GM12878 (cell line): Measurements from ENCODE around the gene RPP40. TPM values are rescaled to one million over a fixed set of nuclear protein-coding genes. Genes with fewer than 3 reads are reported as not detected.

Experiments used
- ATF7 ChIP-seq: fragments of 450-650 bp; IDR thresholded peaks from 2 replicates; pipeline ENCODE4 v1.6.1; 2016; ENCODE audit warnings: low read depth, mild to moderate bottlenecking
- BMI1 ChIP-seq: fragments of 450-650 bp; IDR thresholded peaks from 2 replicates; pipeline ENCODE4 v1.6.1; 2016; ENCODE audit warnings: mild to moderate bottlenecking, moderate library complexity, borderline replicate concordance
- CREB1 ChIP-seq: IDR thresholded peaks from 2 replicates; pipeline ENCODE4 v1.6.1; 2012; ENCODE audit warnings: low read depth, mild to moderate bottlenecking, inconsistent platforms
- CUX1 ChIP-seq: IDR thresholded peaks from 2 replicates; pipeline ENCODE4 v1.6.1; 2012; ENCODE audit warnings: improper control_type of control experiment, low read depth, low read length; ENCODE audit not compliant: insufficient replicate concordance
- E2F4 ChIP-seq: IDR thresholded peaks from 2 replicates; pipeline ENCODE4 v1.6.1; 2012; ENCODE audit warnings: low read depth, low read length, improper control_type of control experiment
- E4F1 ChIP-seq: fragments of 450-650 bp; IDR thresholded peaks from 2 replicates; pipeline ENCODE4 v1.6.1; 2018; ENCODE audit warnings: borderline replicate concordance, mild to moderate bottlenecking; ENCODE audit not compliant: partially characterized antibody
- EED ChIP-seq: sonication (generic); IDR thresholded peaks from 2 replicates; pipeline ENCODE4 v1.6.1; 2016; ENCODE audit warnings: antibody characterized with exemption, low read depth
- EZH2 ChIP-seq: IDR thresholded peaks from 2 replicates; pipeline ENCODE4 v1.6.1; 2012; ENCODE audit warnings: low read depth, mild to moderate bottlenecking, control low read depth, inconsistent platforms, low read length, borderline replicate concordance; ENCODE audit not compliant: control insufficient read depth
- IKZF1 ChIP-seq: fragments of 450-650 bp; conservative IDR thresholded peaks from 2 replicates; pipeline ENCODE4 v1.6.1; 2017; ENCODE audit warnings: antibody characterized with exemption, mild to moderate bottlenecking
- IRF4 ChIP-seq: IDR thresholded peaks from 2 replicates; pipeline ENCODE4 v1.6.1; 2011; ENCODE audit warnings: low read depth, low read length
- MXI1 ChIP-seq: fragments of 150-350 bp; IDR thresholded peaks from 2 replicates; pipeline ENCODE4 v1.6.1; 2011; ENCODE audit warnings: low read depth, mild to moderate bottlenecking, inconsistent platforms, low read length, improper control_type of control experiment
- PML ChIP-seq: IDR thresholded peaks from 2 replicates; pipeline ENCODE4 v1.6.1; 2012; ENCODE audit warnings: low read length, inconsistent platforms
- RBBP5 ChIP-seq: fragments of 200-600 bp; sonication (generic); conservative IDR thresholded peaks from 2 replicates; pipeline ENCODE4 v1.6.1; 2016
- SMARCA5 ChIP-seq: fragments of 450-650 bp; IDR thresholded peaks from 2 replicates; pipeline ENCODE4 v1.6.1; 2017; ENCODE audit warnings: mild to moderate bottlenecking
- SPI1 ChIP-seq: IDR thresholded peaks from 2 replicates; pipeline ENCODE4 v1.6.1; 2011; ENCODE audit warnings: low read depth, mild to moderate bottlenecking, low read length, moderate library complexity, borderline replicate concordance; ENCODE audit not compliant: insufficient read depth
- STAT1 ChIP-seq: fragments of 450-650 bp; conservative IDR thresholded peaks from 2 replicates; pipeline ENCODE4 v1.6.1; 2014; ENCODE audit warnings: antibody characterized with exemption, mild to moderate bottlenecking
- TBL1XR1 ChIP-seq: IDR thresholded peaks from 2 replicates; pipeline ENCODE4 v1.6.1; 2012; ENCODE audit warnings: low read depth, low read length, improper control_type of control experiment
- ZBTB33 ChIP-seq: fragments of 450-650 bp; IDR thresholded peaks from 2 replicates; pipeline ENCODE4 v1.6.1; 2017; ENCODE audit warnings: mild to moderate bottlenecking
- ZNF207 ChIP-seq: fragments of 450-650 bp; IDR thresholded peaks from 2 replicates; pipeline ENCODE4 v1.6.1; 2014; ENCODE audit warnings: antibody characterized with exemption, mild to moderate bottlenecking, borderline replicate concordance
- polyA plus RNA-seq, 11 experiments: library from polyadenylated mRNA; depleted of rRNA in 4 of 11; unstranded in 6 of 11; stranded (reverse) in 5 of 11; fragments of >200 nt; fragmentation: Nextera tagmentation in 4 of 11; fragmentation: Illumina TruSeq in 1 of 11; extraction: Ambion mirVana in 4 of 11; extraction: Trizol in 1 of 11; gene quantifications; 1 replicate in 1 of 11; 2 replicates in 10 of 11; pipeline versions ENCODE4 v1.2.1 to v1.2.3, GENCODE V29; 2011 to 2016; ENCODE audit warnings: inconsistent platforms in 2 of 11, missing spikeins in 2 of 11, low read depth in 1 of 11
- total RNA-seq, 4 experiments: library from RNA; depleted of rRNA in 3 of 4; stranded (reverse); fragments of >200 nt in 3 of 4; fragmentation: Illumina TruSeq in 1 of 4; extraction: Trizol in 1 of 4; gene quantifications; 2 replicates each; pipeline versions ENCODE4 v1.2.1 to v1.2.3, GENCODE V29; 2013 to 2021

RPP40 gene
- total and polyA plus RNA-seq, 10 of the 15 experiments (the other 5 are each of a cell fraction or from before 2014, with no cell fraction given): 5.6 to 46.3 (median 21.7) TPM

- TF ChIP-seq CREB1 (peak; percentile 85), E2F4 (no peak), EZH2 (no peak), CUX1 (no peak), TBL1XR1 (no peak), IRF4 (no peak), EED (no peak; the same call in 1 of the 2 replicates), ATF7 (no peak), E4F1 (no peak), RBBP5 (no peak), PML (no peak), SMARCA5 (no peak), ZBTB33 (no peak), SPI1 (no peak), ZNF207 (no peak), STAT1 (no peak), IKZF1 (peak; percentile 85), MXI1 (peak; percentile 98), BMI1 (no peak)
These were observed at the start of gene RPP40 (continued) for GRCh38 chr6:5003604-5004372.
